HG03565 (cell line): ENCODE measurements around the gene LOXL4.

Experiments used
- ATAC-seq: cut with Tn5 transposase; IDR thresholded peaks from one replicate; pipeline ENCODE4 v1.9.1; 2021; ENCODE audit warnings: mild to moderate bottlenecking, moderate library complexity; ENCODE audit not compliant: unreplicated experiment

LOXL4 gene

DNA sequence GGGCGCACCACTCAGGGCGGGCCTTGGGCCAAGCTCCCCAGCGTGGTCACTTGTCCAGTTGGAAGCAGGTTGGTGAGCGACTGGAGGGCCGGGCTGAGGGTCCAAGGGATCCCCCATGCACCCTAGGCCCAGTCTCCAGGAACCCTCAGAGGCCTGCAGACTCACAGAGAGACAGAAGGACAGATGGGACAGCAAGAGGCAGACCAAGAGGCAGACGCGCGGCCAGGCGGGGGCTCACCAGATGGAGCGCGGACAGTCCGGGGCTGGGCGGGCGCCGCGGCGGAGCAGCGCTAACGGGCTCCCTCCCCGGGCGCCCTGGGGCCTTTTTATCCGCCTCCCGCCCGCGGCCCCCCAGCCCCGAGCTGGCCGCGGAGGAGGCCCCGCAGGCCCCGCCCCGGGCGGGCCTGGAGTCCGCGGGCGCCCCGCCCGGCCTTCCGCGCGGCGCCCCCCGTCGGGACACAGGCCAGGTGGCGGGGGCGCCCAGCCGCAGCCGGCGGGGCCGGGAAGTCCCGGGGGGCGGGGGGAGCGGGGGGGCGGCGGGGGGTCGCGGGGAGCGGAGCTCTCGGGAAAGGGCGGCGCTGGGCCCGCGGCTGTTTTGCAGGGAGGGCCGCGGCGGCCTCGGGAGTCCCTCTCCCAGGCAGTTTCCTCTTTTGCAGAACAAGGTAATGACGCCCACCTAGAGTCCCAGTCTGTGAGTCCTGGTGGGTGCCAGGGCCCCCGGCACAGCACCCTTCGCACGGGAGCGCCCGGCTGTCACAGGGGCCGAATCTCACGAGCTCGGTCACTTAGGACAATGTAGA lies at the start of gene LOXL4:
LOXL4 (minus strand) TSS at position 301 of the 800 bp plus-strand sequence. CDS start 5,175 bp downstream, outside the sequence.
- no peak for ATAC-seq

DNA sequence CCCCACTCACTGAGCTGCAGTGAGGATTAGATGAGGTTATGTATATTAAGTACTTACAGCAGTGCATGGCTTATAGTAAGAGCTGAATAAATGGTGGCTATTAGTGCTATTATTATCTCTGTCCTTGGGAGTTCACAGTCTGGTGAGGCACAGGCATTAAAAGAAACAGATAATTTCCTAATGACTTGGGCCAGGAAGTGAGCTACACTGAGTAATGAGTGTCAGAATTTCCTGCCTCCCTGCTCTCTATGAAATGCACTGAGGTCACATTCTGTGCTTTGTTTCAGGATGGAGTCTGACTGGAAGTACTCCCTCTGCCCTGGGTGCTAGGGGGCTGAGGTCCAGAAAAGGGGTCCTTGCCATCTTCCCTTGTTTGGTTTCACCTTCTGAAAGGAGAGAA lies 48.7 kb upstream of the LOXL4 start:
- no peak for ATAC-seq

DNA sequence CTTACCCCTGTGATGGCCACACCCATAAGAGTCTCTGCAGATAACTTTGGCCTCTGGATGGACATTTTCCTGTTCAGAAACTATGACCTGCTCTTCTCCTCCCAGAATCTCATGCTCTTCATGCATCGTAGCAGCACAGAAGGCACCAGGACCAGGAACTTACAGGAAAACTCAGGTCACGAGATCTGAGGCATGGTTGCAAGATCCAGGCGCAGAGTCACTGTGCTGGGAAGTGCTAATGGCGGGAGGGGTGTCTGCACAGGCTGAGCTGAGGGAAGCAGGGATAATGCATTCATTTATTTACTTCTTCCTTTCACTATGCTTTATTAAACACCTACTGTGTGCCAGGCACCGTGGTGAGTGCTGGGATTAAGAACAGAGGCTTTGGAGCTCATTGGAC lies 48.2 kb upstream of the LOXL4 start:
- ATAC-seq, result no peak

DNA sequence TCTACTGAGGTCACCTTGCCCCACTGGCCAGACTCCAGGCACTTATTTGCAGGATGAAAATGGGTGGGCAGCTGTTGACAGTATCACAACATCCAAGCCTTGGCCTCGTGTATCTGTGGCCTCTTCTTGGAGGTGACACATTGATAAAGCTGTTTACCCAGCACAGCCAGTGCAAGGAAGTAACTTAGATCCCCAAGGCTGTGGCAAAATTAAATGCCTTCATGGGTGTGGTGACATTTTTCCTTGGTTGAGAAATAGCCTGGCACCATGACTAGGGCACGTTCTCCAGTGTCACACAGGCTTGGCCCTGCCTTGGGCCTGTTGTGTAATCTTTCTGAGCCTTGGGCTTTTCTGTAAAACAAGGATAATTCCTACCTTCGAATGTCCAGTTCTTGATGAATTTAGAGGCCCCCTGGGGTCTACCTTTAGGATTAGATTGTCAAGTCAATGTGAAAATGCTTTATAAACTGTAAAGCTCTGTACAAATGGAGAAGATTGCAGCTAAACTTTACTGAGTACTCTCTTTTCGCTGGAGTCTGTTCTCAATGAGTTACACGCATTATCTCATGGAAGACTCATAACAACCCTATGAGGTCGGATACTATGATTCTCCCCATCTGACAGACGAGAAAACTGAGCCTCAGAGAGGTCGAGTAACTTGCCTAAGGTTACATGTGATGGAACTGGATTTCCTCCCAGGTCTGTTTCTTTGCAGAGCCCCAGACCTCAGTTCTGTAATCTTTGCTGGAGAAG lies 46.7 kb upstream of the LOXL4 start:
- no peak for ATAC-seq

DNA sequence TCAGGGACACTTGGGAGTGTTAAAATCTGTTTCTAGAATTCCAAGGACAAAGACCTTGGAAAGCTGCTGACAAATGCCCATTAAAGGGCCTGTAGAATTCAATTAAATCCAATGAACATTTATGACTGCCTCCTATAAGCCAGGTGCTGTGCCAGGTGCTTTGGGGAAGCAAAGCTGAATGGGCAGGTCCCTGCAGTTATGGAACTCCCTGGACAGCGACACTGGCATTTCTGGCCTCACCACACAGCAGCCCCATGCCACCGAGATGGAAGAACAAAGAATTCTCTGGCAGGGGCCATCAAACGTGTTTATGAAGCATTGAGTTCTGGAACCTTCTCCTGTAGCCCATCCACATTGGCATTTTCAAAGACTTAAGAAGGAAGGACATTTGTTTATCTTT lies 45.6 kb upstream of the LOXL4 start:
- no peak for ATAC-seq

DNA sequence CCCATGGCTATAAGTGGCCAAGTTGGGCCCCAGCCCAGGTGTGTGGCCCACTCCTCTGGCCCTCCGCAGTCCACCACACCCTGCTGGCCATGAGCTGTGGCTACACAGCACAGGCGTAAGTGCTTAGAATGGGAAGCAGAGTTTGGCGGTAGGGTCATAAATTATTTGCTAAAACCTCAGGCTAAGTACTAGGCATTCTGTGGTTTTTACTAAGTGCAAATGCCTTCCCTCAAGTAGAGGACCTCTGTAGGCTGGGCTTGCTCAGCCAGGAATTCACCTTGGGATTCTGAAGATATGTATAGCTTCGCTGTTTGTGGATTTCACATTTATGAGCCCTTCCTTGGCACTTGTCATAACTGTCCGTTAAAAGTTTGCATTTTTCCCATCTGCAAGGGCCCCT lies 44.8 kb upstream of the LOXL4 start:
- ATAC-seq, result no peak

DNA sequence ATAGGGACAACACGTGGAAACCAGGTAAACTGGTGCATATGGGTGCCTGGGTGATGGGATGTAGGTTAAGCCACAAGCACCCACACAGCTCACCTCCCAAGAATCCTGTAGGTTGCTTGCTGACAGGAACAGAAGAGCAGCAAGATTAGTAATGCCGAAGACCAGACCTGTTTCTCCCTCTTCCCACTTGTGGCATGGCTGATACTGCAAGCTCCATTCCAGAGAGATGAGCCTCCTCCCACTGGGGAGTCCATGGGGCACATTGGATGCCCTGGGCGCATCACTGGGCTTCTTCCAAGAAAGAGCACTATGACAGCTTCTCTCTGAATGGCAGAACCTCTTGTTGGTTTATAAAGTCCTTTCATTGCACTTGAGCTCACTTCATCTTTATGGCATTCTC lies 44.4 kb upstream of the LOXL4 start:
- ATAC-seq, result no peak

DNA sequence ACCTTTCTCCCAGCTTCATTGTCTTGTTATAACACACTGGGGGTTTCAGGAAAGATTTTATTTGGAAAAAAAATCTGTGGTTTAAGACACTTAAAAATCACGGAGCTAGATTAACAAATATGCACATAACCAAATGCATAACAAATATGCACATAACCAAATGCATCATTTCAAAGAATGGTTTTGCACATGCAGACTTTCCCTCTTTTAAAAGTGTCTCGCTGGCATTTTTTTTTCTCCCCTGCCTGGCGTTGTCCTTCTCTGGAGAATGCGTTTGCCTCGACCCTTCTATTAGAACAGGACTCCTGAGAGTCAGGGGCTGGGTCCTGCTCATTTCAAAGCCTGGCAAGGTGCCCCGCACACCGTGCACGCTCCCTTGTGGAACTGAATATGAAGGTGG lies 42.7 kb upstream of the LOXL4 start:
- ATAC-seq, result no peak

DNA sequence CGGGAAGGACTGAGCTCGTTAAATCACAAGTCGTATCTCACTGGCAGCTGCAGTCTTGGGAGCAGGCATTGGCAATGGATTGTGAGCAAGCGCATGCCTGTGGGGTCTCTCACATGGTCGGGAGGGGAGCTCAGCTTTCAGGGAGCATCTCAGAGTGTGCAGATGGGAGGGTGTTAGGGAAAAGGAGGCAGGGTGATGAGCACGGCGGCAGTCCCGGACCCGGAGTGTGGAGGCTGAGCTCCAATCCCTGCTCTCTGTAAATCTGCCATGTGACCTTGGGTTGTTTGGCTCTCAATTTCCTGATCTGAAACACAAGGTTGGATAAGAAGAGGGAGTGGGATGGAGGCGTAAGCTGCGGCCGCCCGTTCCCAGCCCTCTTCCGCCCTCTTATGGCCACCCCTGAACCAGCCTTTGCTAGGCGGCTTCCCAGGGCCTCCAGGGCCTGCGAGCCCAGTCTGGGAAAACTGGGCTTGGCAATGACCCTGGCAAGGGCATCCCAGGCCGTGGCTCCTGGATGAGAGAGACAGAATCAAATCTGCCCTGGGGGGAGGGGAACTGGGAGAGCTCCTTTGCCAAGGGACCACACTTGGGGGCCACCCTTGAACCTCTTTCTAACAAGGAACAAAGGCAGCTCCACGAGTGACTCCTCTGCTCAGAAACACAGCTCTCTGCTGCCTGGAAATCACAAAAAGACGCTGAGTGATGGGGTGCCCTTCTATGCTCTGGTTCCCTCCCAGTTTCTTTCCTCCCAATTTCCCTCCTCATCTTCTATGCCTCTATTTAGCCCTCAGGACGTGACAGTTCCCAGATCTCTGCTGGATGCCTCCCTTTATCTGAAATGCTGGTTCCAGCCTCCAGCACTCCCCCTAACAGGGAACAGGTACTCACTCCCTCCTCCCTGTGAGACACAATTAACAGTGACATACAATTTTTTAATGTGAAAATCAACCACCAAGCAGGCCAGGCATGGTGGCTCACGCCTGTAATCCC lies 41.7 kb upstream of the LOXL4 start:
- no peak for ATAC-seq

DNA sequence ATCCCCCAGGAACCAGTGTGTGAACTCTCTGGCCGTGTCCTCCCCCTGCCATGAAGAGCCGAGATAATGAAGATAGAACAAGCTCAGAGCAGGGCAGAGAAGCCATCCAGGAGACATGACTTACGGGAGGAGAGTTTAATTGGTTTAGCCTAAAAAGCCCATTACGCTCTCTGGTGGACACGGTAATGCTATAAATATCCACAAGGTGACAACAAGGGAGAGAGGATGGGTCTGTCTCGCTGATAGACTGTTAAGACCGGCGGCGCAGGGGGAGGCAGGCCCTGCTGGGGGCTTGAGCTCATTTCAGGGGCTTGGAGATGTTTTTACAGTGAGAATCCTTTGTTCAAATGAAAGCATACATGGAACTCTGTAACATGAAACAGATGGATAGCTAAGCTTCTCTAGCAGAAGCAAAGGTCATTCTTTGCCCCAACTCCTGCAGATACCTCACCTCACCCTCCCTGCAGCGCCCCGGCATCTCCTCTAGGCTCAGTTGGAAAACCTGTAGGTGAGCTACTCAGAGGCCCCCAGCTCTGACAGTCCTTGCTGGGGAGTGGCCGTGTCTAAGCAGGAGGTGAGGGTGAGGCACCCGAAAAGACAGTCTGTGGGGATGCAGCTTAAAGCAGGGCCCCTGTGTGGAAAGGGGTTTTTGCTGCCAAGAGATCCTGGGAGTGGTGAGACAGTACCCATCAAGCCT lies 40.8 kb upstream of the LOXL4 start:
- ATAC-seq, result no peak

DNA sequence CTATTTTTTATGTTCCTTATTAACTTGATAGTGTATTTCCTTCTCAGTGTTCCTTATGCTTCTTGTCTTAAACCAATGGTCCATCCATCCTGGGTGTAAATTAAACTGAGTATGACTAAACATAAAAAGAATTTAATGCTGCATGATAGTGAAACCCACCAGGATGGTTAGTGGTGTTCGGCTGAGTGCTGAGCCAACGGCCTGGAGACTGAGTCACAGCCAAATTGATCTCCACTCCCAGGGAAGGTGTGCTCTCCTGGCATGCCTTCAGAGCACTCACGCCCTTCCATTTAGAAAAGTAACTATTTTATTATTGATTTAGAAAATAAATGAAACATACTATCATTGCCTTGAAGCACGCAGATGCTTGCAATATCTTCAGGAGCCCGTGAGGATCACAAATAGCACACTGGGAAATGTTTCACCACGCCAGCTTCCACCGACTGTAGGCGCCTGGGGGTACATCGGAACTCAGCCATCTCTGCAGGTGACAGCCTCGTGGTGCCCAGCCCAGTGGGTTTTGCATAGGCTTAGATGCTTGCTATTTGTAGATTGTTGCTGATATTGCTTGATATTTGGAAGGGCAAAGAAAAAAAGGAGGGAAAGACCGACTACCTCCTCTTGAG lies 40.0 kb upstream of the LOXL4 start:
- no peak for ATAC-seq

DNA sequence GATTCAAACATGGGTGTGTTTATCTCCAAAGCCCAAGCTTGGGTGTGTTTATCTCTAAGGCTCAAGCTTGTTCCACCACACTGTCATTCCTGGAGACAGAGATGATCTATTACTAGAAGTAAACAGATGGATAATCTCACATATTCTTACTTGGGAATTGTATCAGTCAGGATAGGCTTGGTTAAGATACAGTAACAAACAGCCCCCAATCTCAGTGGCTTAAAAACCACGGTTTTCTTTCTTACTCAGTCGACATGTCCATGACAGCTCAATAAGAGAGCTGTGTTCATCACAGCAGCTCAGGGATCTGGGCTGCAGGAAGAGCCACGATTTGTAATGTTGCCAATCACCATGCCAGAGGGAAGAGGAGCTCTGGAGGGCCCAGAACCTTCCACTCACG lies 38.5 kb upstream of the LOXL4 start:
- ATAC-seq, result no peak

DNA sequence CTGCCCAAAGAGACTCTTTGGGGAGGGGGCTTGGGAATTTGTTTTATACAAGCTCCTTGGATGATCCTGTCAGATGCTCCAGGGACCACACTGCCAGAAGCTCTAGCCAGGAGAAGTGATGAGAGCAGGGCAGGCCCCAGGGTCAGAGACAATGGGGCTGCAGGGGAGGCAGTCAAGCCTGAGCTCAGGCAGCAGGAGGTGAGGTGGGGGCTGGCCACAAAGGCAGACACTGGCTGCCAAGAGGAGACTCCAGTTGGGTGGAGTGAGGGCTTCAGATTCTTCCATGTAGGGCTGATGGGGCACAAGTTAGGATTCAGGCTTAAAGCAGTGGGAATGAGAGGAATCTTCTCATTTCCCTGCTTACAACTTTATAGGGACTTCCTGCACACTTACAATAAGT lies 35.6 kb upstream of the LOXL4 start:
- no peak for ATAC-seq

DNA sequence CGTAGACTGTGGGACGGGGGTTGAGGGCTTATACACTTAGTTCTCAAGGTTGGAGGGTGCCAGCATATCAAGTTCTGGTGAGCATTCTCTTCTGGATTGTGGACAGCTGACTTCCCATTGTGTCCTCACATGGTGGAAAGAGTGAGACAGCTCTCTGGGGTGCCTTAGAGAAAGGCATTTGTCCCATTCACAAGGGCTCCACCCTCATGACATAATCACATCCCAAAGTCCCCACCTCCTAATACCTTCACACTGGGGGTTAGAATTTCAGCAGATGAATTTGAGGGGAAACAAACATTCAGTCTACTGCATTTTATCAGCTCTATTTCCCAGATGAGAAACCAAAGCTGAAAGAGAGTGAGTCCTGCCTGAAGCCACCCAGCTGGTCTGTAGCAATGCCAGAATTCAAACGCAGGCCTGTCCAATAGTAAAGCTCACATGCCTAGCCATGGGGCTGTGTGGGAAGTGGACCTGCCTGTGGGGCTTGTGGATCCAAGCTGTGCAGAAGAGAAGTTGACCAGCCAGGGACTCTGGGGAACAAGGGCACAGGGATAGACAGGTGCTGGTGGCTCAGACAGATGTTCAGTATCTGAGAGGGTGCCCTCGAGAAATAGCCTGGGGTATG lies 34.9 kb upstream of the LOXL4 start:
- no peak for ATAC-seq

DNA sequence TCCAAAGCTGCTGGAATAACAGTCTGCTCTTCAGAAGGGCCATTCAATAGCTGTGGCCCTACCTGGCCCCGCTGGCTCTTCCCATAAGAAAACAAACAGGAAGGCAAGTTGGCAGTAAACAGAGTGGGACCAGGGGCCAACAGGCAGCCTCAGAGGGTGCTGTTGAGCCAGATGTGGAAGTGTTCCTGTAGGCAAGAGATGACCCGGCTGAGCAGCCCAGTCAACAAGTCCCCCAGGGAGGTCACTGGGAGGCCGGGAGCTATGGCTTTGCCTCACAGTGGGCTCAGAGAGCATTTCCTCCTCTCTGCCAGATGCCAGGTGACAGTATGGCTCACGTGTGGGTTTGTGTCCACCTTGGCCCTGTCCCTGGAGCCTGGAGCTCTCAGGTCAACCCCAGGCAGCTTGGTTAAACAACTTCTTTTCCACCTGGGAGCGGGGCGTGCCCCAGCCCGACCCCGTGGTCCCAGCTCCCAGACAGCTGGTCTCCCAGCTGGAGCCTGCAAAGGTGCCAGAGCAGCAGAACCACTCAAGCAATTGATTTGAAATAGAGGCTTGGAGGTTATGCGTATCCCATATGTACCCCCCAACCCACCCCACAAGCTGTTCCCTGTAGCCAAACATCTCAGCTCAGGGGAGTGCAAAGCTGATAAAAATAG lies 33.8 kb upstream of the LOXL4 start:
- ATAC-seq, result no peak

DNA sequence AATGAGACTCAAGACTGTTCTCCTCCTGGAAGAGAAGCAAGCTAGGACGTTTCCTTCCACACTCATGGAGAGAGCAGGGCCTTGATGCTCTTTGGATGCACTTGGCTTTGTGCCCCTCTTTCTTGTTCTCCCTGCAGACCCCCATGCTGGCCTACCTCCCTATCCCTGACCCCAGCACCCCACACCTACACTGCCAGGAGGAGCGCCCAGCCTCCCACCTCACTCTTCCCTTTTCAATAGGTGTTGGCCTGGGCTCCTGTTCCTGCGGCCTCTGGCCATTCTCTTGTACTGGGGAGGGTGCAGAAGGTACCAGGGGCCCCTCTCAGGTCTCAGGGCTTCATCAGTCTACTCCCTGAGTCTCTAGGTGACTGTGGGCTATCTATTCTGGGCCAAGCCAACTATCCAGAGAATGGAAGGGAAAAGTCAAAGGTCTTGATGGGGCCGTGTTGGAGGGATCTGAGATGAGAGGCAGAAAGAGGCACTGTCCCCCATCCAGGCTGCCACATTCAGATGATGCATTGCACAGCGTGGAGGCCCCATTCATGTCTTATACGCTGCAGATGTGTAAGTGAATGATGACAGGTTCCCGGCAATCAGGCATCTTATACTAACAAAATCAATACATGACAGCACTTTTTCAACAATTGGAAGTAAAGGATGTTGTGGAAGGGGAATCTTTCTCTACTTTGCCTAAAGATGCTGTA lies 32.7 kb upstream of the LOXL4 start:
- no peak for ATAC-seq

DNA sequence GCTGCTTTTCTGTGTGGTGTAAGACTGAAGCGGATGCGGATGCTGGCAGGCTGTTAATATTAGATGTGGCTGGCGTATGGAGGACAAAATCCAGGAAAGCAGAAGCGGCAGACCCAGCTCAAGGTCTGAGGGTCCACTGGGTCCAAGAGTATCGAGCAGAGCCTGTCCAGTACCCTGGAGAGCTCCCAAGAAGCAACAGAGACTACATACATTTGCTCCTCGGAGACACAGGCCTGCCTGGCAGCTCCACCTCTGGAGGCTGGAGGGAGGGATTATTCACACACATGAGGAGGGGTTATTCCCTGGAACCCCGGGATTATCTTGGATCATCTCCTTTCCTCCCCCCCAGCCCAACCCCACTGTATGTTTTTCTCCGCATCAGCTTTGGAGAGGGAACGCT lies 31.3 kb upstream of the LOXL4 start:
- no peak for ATAC-seq

DNA sequence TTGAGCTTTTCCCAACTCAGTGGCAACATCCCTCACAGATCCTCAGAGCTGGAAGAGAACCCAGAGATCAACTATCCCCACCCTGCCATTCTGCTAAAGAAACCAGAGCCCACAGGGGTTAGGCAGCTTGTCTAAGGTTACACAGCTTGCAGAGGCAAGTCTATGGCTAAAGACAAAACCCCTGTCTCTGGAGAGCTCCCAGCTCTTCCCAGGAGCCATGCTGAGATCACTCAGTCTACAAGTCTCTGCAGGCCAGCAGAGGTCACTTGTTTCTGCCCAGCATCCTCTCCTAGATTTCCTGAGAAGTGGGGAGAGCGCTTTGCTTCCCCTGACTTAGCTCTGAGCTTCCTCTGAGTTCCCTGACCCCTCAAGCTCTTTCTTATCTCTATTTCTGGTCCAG lies 28.5 kb upstream of the LOXL4 start:
- ATAC-seq, result no peak

DNA sequence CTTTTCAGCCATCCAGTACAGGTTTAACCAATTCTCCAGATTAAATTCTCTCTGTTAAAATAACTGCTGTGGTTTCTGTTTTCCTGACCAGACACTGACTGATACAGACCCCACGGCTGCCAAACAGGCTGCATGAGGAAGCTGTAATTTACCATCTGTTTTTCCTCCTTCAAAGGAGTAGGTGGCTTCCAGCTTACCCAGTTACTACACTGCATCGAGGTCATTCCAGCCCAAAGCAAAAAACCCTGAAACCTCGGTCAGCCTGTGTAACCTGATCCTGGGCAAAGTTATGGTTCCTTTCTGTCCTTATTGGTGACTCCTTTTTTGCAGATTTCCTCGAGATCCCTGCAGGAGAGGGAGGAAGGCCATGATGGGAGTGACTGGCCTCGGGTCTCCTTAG lies 27.9 kb upstream of the LOXL4 start:
- ATAC-seq, result no peak
